Uterus (tissue), 4 donors: ENCODE data around the gene SSH2. TPM values are rescaled to one million over a fixed set of nuclear protein-coding genes. Genes with fewer than 3 reads are reported as not detected.
A peak's percentile ranks its signal among the peaks of the same experiment; 100 is the strongest.

ENCODE experiments used
- DNase-seq, 2 donors: peaks; one replicate each; pipeline ENCODE4 v3.0.0-alpha.2; 2019 to 2020
- H3K27ac ChIP-seq, 2 donors: fragments of 200-600 bp; sonication (generic); 1 replicate in 1 of 2; 2 replicates in 1 of 2; pipeline ENCODE4 v1.5.1; 2016 to 2018
- H3K27me3 ChIP-seq, 2 donors: fragments of 200-600 bp; sonication (generic); one replicate each; pipeline ENCODE4 v1.5.1; 2018 to 2019; ENCODE audit warnings: control low read depth in 1 of 2
- H3K36me3 ChIP-seq, 2 donors: fragments of 200-600 bp; sonication (generic); one replicate each; pipeline ENCODE4 v1.5.1; 2019; ENCODE audit warnings: control low read depth in 1 of 2
- H3K4me1 ChIP-seq, 2 donors: fragments of 200-600 bp; sonication (generic); one replicate each; pipeline ENCODE4 v1.5.1; 2018 to 2019; ENCODE audit warnings: control low read depth in 1 of 2
- H3K4me3 ChIP-seq, 2 donors: fragments of 200-600 bp; sonication (generic); 1 replicate in 1 of 2; 2 replicates in 1 of 2; pipeline ENCODE4 v1.5.1; 2018 to 2019; ENCODE audit warnings: mild to moderate bottlenecking in 1 of 2
- H3K9me3 ChIP-seq, 2 donors: fragments of 200-600 bp; sonication (generic); one replicate each; pipeline ENCODE4 v1.5.1; 2019; ENCODE audit warnings: control low read depth in 1 of 2
- POLR2A ChIP-seq, 2 donors: fragments of 450-650 bp; IDR thresholded peaks; one replicate each; pipeline ENCODE4 v1.6.1; 2016; ENCODE audit warnings: antibody characterized with exemption in 2 of 2, mild to moderate bottlenecking in 1 of 2, moderate library complexity in 1 of 2
- intact Hi-C: fragments of 100-400 bp; cut with DNase I; formaldehyde crosslinking; loops from one replicate; pipeline ENCODE4 v1.15.1; 2023; ENCODE audit warnings: low total_unique reads
- total RNA-seq, 4 donors: library from RNA; depleted of rRNA in 3 of 4; stranded (reverse); fragments of >200 nt in 3 of 4; gene quantifications; one replicate each; pipeline versions ENCODE4 v1.1.0 to v1.2.4, GENCODE V29; 2014 to 2023
- TF ChIP-seq, protein P1 (sequence below), 4 experiments: fragments of 200-600 bp in 2 of 4; fragments of 450-650 bp in 2 of 4; sonication (generic) in 2 of 4; IDR thresholded peaks; one replicate each; pipeline ENCODE4 v1.5.1; 2016 to 2019; ENCODE audit warnings: antibody characterized with exemption in 4 of 4, mild to moderate bottlenecking in 2 of 4, moderate library complexity in 1 of 4
- donor health status: DM: yes; HTN: yes; CAD: no.

The SSH2 gene
- total RNA-seq, 4 donors from 2014 or later, result 6.9 to 36.9 (median 11.5) TPM

DNA sequence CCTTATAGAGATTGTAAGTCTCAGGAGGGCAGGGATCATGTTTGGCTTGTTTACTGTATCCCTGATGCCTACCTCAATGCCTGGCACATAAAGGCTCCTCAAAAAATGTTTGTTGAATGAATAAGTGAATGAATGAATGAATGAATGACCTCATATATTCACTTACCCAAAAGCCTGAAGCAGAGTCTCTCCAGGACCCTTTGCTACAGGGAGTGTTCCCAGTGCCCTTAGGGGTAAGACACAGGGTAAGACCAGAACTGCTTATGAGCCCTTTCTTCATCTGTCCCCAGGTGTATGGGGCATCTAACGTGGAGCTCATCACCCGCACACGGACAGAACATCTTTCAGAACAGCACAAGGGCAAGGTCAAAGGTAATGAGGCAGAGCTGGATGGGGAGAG is 319.6 kb downstream of the SSH2 start:
- no peak for DNase-seq
- Histone ChIP-seq H3K27me3 (no peaks in the 10 kb centered on the region), H3K4me3 (no peak overlapping the region), H3K36me3 (no peaks in the 10 kb centered on the region), H3K27ac (no peak overlapping the region), H3K4me1 (peaks cover 0 to 11% of the 10 kb centered on the region in 2 donors), H3K9me3 (no peaks in the 10 kb centered on the region)
- intact Hi-C loops, result no loop called here
- no peak for TF ChIP-seq POLR2A (IDR thresholded peaks at IDR 0.05)
- TF ChIP-seq, protein P1, sequence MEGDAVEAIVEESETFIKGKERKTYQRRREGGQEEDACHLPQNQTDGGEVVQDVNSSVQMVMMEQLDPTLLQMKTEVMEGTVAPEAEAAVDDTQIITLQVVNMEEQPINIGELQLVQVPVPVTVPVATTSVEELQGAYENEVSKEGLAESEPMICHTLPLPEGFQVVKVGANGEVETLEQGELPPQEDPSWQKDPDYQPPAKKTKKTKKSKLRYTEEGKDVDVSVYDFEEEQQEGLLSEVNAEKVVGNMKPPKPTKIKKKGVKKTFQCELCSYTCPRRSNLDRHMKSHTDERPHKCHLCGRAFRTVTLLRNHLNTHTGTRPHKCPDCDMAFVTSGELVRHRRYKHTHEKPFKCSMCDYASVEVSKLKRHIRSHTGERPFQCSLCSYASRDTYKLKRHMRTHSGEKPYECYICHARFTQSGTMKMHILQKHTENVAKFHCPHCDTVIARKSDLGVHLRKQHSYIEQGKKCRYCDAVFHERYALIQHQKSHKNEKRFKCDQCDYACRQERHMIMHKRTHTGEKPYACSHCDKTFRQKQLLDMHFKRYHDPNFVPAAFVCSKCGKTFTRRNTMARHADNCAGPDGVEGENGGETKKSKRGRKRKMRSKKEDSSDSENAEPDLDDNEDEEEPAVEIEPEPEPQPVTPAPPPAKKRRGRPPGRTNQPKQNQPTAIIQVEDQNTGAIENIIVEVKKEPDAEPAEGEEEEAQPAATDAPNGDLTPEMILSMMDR (IDR thresholded peaks at IDR 0.05), result no peak

DNA sequence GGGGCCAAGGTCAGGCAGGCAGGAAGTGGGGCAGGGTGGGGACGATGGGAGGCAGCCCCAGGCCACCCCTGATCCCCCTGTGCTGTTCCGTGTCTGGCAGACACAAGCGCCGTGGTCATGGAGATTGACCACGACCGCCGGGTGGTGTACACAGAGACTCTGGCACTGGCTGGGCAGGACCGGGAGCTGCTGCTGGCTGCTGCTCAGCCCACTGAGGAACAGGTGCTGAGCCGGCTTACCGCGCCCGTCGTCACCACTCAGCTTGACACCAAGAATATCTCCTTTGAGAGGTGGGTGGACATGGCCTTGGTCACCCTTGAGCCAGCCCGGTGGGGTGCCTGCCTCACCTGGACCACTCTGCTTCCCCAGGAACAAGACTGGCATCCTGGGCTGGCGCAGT is 321.0 kb downstream of the SSH2 start:
- intact Hi-C loops, result no loop called here
- H3K36me3 ChIP-seq, result no peaks in the 10 kb centered on the region
- H3K27ac ChIP-seq, result no peak overlapping the region
- H3K9me3 ChIP-seq, result no peaks in the 10 kb centered on the region
- H3K27me3 ChIP-seq, result no peaks in the 10 kb centered on the region
- TF ChIP-seq POLR2A (IDR thresholded peaks at IDR 0.05), result no peak
- TF ChIP-seq, protein P1 (IDR thresholded peaks at IDR 0.05), result no peak
- H3K4me3 ChIP-seq, result no peak overlapping the region
- peaks cover 0 to 11% of the 10 kb centered on the region in 2 donors for H3K4me1 ChIP-seq
- no peak for DNase-seq

DNA sequence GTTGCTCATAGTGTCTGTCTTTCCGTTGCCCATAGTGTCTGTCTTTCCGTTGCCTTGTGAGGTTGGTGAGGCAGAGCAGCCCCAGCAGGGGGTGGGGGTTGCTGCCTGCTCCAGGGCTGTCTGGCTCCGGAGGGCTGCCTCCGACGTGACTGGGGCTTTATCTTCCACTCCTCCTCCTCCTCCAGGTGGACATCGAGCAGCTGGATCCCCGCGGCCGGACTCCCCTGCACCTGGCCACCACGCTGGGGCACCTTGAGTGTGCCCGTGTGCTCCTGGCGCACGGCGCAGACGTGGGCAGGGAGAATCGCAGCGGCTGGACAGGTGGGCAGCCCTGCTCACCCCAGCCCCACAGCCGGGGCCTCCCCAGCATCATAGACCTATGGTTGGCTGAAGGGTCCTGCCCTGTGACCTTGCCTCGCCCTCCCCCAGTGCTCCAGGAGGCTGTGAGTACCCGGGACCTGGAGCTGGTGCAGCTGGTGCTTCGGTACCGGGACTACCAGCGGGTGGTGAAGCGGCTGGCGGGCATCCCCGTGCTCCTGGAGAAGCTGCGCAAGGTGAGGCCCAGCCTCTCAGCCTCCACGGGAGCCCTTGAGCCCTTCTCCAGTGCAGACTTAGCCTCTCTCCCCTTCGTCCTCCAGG is 322.4 kb downstream of the SSH2 start:
- no peak for TF ChIP-seq POLR2A (IDR thresholded peaks at IDR 0.05)
- TF ChIP-seq, protein P1 (IDR thresholded peaks at IDR 0.05), result no peak
- Histone ChIP-seq H3K4me1 (no peaks in the 10 kb centered on the region), H3K36me3 (no peaks in the 10 kb centered on the region), H3K27ac (no peak overlapping the region), H3K9me3 (no peaks in the 10 kb centered on the region), H3K4me3 (no peak overlapping the region), H3K27me3 (no peaks in the 10 kb centered on the region)
- intact Hi-C loops, result no loop called here
- no peak for DNase-seq

DNA sequence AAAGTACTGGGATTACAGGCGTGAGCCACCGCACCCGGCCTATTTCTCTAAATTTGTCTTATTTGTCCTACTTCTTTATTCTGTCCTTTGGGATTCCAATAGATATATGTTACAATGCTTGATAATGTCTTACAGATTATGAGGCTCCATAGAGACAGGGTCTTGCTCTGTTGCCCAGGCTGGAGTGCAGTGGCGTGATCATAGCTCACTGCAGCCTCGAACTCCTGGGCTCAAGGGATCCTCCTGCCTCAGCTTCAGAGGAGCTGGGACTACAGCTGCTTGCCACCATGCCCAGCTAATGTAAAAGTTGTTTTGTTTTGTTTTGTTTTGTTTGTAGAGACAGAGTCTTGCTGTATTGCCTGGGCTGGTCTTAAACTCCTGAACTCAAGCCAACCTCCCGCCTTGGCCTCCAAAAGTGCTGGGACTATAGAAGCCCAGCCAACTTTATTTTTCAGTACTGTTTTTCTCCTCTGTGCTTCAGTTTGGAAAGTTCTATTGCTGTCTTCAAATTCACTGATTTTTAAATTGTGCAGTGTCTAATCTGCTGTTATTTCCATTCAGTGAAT is 326.8 kb downstream of the SSH2 start:
- TF ChIP-seq, protein P1 (IDR thresholded peaks at IDR 0.05), result no peak
- no peak for TF ChIP-seq POLR2A (IDR thresholded peaks at IDR 0.05)
- Histone ChIP-seq H3K27ac (no peak overlapping the region), H3K4me3 (no peak overlapping the region), H3K9me3 (no peaks in the 10 kb centered on the region), H3K27me3 (no peaks in the 10 kb centered on the region), H3K36me3 (no peaks in the 10 kb centered on the region), H3K4me1 (no peaks in the 10 kb centered on the region)
- intact Hi-C loops, result no loop called here
- DNase-seq, result peak in 1 of 2 donors; percentile 28

DNA sequence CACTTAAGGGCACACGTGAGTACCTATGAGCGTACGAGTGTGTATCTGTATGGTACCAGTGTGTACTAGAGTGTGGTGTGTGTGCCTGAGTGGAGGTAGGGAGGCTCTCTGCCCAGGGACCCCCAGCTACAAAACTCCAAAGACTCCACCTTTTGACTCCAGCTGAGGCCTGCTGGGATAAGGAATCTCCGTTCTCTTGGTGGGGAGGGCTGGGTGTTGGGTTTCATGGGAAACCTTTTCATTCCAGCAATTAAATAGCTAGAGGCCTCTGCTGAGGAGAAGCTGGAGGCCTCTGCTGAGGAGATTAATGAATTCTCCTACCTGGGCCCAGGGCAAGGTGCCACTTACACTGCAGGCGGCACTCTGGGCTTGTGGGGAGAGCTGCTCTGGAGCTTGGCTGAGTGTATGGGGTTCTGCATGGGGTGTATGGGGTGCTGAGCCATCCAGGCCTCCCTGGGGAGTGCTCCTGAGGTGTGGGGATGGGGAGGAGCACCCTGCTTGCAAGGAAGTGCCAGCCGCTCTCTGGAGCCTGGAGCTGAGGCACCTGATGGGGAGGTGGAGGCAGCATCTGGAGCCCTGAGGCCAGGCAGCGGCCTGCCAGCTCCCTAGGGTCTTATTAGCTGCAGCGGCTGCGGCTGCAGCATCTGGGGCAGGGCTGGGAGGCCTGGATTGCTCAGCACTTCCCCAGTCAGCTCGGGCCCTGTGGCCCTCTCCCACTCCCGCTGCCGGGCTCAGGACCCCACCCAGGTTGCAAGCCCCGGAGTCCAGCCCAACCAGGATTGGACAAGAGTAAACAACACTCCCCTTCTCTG is 332.5 kb downstream of the SSH2 start:
- DNase-seq, result peak in 1 of 2 donors; percentile 16

More for the DNA sequence above, 332.5 kb downstream of the SSH2 start:
- Histone ChIP-seq H3K9me3 (no peaks in the 10 kb centered on the region), H3K36me3 (no peaks in the 10 kb centered on the region), H3K4me1 (peaks cover 0 to 8% of the 10 kb centered on the region in 2 donors), H3K4me3 (no peak overlapping the region), H3K27me3 (no peaks in the 10 kb centered on the region), H3K27ac (peak overlapping the region in 1 of 2 donors; percentile 7)
- TF ChIP-seq, protein P1 (IDR thresholded peaks at IDR 0.05), result no peak
- no peak for TF ChIP-seq POLR2A (IDR thresholded peaks at IDR 0.05)
- intact Hi-C loops, result no loop called here
